DLD1 (cell line): Measurements from ENCODE around the gene VPS45.

Source experiments
- in situ Hi-C: cut with HindIII; loops from 2 replicates; pipeline ENCODE4 v1.10.0; 2017; ENCODE audit warnings: low sequenced_read_pairs

The VPS45 gene

DNA sequence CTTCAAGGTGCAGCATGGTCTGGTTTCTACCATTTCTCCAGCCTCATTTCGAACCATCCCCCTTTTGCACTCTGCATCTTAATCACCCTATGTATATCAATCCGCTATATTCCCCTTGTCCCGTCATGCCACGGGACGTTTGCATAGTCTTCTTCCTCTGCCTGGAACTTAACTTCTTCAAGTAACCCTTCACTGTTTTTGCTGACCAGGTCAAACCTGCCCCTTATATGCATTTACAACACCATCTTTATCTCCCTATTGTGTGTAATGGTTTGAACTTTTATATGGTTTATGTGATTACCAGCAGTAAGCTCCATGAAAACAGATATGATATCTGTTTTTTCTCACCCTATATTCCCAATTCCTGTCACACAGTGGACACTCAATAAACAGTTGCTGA lies 2.3 kb downstream of the VPS45 start:
- in situ Hi-C loops: no loop called here

DNA sequence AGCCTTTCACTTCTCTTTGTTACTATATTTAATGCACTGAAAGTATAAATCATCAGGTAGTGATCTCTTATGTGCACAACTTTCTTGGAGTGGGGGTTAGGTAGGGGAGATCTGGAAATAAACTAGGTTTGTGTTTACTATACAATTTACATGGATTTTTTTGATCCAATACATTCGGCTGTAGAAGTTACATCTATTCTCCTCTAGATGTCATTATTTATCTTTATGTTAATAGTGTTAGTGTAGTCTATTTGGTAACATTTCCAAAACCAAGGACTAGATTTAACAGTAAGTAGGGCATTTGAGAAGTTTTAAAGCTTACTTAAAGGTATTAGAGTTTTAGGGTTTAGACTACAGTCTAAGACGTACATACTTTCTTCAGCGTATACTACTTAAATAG lies 5.4 kb downstream of the VPS45 start:
- in situ Hi-C loops: no loop called here

DNA sequence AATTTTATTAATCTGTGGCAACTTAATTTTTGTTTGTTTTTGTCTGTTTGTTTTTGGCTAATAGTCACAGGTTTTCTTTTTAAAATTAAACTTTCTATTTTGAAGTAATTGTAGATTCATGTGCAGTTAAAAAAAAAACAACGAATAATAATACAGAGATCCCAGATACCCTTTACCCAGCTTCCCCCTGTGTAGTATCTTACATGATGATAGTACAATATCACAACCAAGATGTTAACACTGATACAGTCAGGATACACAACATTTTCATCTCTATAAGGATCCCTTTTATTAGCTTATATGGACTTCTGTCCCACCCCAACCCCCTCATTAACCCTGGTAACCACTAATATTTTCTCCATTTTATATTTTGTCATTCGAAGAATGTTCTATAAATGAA lies 5.9 kb downstream of the VPS45 start:
- in situ Hi-C loops: no loop called here

DNA sequence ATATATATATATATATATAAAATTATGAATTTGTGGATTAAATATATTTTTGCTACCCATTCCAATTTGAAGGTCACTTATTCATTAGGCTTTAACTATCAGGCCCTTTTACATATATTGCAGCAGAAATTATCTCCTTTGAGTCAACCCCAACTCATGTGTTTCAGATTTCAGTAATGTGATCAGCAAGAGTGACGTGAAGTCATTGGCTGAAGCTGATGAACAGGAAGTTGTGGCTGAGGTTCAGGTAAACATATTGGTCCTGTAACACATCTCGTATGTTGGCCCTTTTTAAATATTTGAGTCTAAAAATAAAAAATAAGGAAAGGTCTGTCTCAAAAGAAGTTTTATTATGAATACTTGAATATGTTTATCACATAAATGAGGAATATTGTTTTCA lies 8.5 kb downstream of the VPS45 start:
- in situ Hi-C loops: no loop called here

DNA sequence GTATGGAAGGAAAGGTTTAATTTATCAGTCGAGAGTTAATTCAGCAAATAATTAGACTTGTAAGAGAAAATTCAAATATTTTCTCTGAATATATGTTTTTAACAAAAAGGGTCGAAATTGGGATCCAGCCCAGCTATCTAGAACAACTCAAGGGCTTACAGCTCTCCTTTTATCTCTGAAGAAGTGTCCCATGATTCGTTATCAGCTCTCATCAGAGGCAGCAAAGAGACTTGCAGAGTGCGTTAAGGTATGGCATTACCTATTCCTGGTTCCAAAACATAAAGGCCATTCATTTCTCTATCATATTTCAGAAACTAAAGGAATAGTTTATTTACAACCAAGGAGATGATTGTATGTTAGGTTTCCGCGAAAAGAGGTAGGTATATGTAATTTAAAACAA lies 9.4 kb downstream of the VPS45 start:
- in situ Hi-C loops: no loop called here

DNA sequence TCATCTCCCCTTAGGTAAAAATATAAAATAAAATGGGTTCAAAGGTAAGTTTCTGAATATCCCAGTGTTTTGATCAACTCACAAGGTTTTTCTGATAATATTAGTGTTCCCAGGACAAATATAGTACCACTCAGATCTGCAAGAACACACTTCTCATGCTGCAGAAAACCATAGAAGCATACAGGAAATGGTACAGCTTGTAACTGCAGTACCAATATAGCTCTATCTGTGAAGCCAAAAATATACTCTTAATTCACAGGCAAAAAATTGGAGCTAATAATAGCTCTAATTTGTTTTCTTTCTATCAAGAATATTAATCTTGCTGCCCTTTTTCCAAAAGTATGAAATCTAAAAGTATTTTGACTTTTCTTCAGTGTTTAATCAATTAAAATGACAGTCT lies 13.2 kb downstream of the VPS45 start:
- in situ Hi-C loops: no loop called here

DNA sequence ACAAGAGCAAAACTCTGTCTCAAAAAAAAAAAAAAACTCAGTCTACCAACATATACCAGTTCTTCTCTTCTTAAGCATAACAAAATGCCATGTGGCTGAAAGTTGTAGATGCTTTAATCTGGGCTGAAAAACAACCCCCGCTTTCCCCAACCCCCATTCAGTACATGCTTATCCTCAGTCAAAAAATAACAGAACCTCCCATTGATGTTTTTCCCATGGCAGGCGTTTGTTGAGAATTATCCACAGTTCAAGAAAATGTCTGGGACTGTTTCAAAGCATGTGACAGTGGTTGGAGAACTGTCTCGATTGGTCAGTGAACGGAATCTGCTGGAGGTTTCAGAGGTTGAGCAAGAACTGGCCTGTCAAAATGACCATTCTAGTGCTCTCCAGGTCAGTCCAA lies 14.9 kb downstream of the VPS45 start:
- in situ Hi-C loops: no loop called here

DNA sequence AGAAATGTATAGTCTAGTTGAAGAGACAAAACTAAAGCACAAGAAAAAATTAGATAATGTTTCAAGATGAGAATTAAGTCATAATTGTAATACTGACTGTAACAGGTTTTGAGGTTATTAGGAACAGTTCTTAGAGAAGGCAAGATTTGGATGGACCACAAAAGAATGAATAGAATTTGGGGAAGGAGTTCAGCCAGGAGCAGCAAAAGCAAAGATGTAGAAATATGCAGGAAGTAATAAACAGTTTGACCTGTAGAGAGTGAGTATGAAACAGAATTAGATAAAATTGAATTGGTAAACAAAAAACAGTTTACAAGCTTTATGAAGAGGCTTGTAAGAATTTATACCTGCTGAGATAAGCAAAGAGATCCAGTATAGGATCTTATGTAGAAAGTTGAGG lies 16.3 kb downstream of the VPS45 start:
- in situ Hi-C loops: no loop called here

DNA sequence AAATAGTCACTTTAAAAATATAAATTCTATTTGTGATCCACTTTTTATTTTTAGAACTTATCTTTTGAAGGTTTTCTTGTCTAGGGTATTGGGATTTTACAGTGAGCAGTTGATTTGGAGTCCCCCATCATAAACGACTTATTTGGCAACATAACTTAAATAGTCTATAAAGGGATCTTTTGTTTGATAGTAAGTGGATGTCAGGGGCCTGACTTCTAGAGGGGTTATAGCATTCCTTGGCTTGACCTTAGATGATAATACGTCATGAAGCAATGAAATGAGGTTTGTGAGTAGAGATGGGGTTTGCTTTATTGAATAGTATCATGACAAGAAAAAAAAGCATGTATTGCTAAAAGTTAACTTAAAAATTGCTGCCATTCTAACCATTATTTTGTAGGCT lies 17.8 kb downstream of the VPS45 start:
- in situ Hi-C loops: no loop called here

DNA sequence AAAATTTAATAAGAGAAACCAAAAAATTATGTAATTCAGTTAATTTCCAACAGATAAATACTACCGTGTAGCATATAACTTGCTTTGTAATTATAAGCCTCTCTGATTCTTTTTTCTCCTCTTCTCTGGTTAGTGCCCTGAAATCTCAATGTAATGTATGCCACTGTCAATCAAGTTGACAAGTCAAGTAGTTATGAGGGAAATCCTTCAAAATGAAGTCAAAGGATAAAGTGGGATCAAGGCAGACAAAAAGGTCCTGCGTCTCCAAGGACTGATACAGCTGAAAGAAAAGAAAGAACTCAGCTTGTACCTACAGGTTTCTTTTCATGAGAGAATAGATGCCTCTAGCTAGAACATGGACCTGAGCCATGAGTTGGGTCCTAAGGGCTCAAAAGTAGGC lies 19.8 kb downstream of the VPS45 start:
- in situ Hi-C loops: no loop called here

DNA sequence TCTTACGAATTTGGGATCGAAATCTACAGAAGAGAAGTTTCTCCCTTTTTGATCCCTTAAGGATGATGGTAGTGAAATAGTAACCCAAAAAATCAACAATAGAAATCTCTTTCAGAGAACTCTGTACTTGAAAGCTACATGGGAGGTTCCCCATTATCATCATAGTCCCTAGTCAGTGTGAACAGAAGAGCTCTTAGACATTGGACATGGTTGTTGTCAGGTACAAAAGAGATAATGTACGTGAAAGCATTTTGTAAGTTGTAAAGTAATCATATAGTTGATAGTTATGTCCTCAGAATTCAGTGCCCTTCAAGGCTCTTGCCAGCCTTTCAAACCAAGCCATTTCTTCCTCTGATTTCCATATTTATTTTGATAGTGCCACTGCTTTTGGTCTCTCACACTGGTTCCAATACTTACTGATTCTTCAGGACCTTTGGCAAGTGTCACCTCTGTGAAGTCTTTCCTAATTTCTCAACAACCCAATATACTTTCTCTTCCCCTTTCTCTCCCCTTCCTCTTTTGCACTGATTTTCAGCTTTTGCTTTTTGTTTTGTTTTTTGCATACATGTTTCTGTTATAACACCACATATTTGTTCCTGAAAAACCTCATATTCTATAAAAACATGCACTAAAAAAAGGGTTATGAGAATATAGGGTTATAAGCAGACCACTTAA lies 22.4 kb downstream of the VPS45 start:
- in situ Hi-C loops: no loop called here

DNA sequence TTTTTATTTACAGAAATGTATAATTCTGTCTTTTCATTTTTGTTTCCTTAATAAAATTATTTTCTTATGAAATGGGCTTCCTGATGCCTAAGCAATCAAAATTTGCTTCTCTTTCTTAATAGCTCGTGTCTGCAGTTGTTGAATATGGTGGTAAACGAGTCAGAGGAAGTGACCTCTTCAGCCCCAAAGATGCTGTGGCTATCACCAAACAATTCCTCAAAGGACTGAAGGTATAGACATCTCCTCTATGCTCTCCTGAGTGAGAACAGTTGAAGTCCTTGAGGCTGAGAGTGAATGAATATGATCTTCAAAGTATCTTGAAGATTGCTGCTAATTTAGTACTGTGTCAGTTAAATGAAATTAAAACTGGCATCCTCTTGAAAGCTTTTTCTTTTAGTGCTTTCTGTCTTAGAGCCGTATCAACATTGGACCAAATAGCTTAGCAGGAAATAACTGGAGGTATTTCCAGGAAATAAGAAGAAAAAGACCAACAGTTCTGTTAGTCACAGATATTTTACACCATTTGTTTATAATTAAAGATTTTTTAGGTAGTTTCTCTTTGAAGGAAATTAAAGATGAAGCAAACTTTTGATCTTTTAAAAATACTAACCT lies 24.7 kb downstream of the VPS45 start:
- in situ Hi-C loops: no loop called here

DNA sequence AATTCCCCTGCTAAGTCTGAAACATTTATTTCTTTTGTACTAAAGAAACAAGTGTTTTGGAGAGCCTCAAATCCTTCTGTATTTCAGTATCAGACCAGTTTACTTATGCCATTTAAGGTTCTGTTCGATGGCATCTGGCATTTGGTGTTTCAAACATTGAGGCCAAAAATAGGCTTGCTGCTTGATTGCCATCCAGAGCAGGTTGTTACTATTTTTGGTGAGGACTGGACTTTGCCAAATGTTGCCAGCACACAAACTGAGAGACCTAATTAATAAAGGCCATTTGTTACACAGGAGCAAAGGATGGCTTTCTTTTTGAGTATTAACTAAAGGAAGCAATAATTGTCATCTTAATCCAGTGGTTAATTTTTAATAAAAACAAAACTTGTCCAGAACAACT lies 26.2 kb downstream of the VPS45 start:
- in situ Hi-C loops: no loop called here

DNA sequence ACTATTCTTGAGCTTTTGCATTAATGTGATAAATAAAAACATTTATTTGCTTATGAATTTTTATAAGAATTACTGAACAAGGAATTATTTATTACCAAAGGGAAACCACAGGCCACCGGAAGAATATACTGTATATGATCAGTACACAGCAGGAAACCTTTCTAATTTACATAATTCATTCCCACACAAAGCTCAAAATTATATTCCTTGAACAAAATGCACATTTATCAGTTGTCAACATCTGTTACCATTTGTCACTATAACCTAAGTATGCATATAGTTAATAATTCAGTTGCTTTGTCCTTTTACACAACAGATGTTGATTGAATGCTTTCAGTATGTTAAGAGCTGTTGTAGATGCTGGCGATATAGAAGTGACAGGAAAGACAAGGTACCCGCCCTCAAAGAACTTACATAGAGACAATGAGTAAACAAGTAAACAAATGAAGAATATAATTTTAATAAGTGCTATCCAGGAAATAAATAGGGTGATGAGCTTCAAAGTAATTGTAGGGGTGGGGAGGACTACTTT lies 27.2 kb downstream of the VPS45 start:
- in situ Hi-C loops: no loop called here

DNA sequence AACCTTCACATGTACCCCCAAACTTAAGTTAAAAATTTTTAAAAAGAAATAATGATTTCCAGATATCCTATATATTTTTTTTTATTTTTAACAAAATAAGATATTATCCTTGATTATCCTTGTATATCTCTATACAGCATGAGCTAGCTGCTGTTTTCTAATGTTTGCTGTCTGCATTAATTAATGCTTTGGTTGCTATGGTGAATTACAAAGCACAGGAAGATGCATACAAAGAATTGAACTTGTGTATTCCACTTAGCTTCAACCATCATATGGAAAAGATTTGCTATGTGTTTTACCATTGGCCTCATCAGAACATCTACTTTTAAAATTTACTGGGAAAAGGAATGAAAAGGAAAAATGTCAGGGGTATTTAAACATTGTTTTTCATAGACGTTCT lies 35.4 kb downstream of the VPS45 start:
- in situ Hi-C loops: no loop called here

DNA sequence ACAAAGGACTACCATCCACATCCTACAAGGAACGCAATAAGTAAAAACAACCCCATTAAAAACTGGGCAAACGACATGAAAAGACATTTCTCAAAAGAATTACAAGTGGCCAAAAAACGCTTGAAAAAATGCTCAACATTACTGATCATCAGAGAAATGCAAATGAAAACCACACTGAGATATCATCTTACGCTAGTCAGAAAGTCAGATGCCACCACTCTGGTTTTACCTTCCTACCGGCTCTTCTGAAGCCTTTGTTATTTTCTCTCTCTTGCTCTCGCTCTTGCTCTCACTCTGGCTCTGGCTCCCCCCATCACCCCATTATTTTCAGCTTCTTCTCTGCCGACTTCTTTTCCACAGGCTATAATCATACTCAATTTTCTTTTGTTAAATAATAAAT lies 38.8 kb downstream of the VPS45 start:
- in situ Hi-C loops: no loop called here

DNA sequence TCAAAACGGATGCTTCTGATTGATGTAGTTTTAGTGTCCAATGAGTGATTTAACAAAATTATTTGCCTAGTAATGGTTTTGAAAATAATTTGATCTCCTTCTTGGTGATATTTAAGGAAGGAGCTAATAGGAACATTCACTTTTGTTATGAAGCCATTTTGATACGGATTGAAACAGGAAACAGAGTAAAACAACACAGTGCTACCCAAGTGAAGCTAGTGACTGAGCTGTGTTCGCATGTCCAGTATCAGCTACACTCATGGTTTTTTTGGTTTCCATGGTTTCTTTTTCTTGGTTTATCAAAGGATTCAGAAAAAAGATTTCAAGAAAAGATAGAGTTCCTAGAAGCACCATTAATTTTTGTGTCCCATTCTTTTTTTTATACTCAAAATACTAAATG lies 42.0 kb downstream of the VPS45 start:
- in situ Hi-C loops: no loop called here

DNA sequence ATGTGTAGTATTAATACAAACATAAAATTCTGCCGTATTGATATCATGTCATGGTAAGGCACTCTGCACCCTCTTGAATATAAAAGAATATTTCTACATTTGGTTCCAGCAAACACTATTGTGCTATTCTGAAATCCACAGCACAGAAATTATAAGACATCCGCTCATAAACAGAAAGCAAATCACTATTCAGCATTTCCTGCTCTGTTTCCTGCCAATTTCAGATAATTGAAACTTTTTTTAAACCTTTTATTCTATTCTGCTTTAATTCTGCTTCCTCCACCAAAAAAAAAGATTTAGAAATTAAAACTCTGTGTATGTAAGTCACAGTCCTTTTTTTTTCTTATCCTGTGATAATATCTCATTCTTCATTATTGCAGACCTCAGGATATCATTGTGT lies 42.5 kb downstream of the VPS45 start:
- in situ Hi-C loops: no loop called here

DNA sequence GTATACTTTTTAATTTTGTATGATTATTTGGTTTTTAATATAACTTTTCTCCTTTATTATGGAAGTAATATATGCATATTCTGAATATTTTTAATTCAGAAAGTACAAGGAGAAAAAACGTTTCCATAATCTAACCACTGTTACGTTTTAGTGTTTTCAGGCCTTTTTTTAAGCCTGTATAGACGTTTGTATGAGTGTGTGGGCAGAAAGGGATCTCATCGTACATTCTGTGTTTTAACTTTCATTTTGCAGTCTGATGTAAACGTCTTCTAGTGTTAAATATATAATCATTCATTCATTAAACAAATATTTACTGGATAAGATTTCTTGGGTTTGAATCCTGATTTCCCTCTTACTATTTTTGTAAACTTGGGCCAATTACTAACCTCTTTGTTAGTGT lies 44.1 kb downstream of the VPS45 start:
- in situ Hi-C loops: no loop called here

DNA sequence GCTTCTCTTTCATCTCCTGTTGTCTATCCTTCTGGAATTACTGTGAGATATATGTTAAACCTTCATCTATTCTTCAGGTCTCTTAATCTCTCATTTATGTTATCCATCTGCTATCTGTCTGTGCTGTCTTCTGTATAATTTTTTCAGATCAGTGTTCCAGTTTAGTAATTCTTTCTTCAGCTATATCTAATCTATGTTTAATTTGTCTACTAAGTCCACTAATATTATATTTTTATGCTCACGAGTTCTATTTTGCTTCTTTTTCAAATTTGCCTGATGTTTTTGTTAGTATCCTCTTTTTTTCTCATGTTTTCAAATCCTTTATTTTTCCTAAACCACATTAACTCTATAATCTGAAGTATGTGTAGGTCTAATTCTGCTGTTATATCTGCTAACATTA lies 47.5 kb downstream of the VPS45 start:
- in situ Hi-C loops: no loop called here

DNA sequence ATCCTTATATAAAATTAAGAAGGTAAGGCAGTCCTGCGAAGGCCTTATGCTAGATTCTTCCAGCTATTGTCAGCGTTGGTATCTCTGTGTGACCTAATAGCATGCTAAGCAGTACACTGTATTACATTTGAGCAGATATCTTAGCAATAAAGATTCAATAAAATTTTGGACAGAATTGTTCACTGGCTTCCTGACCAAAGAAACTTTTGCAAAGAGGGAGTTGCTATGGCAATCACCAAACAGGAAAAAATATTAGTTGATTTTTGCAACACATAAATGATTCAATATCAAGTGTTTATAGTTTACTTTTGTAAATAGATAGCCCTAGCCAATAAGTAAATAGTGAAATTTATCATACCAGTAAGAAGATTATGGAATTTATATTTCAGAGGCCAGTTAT lies 51.1 kb downstream of the VPS45 start:
- in situ Hi-C loops: no loop called here

DNA sequence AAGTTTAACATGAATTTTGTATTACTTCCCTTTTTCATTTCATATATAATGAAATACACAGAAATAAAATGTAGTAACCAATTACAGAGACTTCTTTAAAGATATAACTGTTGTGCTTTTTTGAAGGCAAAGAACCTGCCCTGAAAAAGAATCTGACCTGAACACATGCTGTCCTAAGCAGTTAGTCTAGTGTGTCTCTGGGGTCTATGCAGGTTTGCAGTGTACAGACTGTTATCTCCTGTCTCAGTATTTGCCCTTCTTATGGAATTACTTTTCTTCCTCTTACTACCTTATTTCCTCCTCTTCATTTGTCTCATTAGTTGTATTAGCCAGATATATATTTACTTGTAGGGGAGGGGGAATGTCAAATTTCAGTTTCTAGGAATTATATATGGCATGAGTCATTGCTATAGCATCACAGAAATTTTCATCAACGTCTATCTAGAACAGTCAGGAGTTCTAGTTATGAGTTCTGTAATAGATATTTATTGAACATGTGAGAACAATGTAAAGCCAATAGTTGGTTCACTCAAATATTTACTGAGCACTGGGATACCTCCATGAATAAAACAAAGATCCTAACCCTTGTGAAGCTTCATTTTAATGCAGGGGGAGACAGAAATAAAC lies 53.8 kb downstream of the VPS45 start:
- in situ Hi-C loops: no loop called here
